Activated T-cell treated with anti-CD3 and anti-CD28 coated beads, Interleukin-2, amount 50 U/mL, for 4 hours (primary cell): ENCODE results near the gene CDCA5. TPM values are rescaled to one million over a fixed set of nuclear protein-coding genes. Genes with fewer than 3 reads are reported as not detected.

ENCODE experiments used
- ATAC-seq, 2 donors: fragments of 200-7000 bp; cut with Tn5 transposase; one replicate each; pipeline ENCODE4 v1.10.0; 2021
- DNase-seq: peaks from one replicate; pipeline ENCODE4 v3.0.0-alpha.2; 2020
- H3K27me3 Mint-ChIP-seq: one replicate; pipeline ENCODE4 v1.8.0; 2021; ENCODE audit warnings: low read depth, mixed read lengths
- H3K36me3 Mint-ChIP-seq: one replicate; pipeline ENCODE4 v1.8.0; 2022; ENCODE audit warnings: mixed read lengths; ENCODE audit not compliant: insufficient read depth
- H3K4me1 Mint-ChIP-seq: one replicate; pipeline ENCODE4 v1.8.0; 2021; ENCODE audit warnings: low read depth, mixed read lengths
- H3K4me3 Mint-ChIP-seq: one replicate; pipeline ENCODE4 v1.8.0; 2021; ENCODE audit warnings: mild to moderate bottlenecking, moderate library complexity, mixed read lengths
- H3K9me3 Mint-ChIP-seq: one replicate; pipeline ENCODE4 v1.8.0; 2021; ENCODE audit warnings: mixed read lengths
- total RNA-seq, 3 donors: library from RNA; stranded (reverse); gene quantifications; one replicate each; pipeline ENCODE4 v1.2.1, GENCODE V29; 2021

The CDCA5 gene
- total RNA-seq, 3 donors from 2014 or later, result 26.4 to 37.1 (median 35.1) TPM

DNA sequence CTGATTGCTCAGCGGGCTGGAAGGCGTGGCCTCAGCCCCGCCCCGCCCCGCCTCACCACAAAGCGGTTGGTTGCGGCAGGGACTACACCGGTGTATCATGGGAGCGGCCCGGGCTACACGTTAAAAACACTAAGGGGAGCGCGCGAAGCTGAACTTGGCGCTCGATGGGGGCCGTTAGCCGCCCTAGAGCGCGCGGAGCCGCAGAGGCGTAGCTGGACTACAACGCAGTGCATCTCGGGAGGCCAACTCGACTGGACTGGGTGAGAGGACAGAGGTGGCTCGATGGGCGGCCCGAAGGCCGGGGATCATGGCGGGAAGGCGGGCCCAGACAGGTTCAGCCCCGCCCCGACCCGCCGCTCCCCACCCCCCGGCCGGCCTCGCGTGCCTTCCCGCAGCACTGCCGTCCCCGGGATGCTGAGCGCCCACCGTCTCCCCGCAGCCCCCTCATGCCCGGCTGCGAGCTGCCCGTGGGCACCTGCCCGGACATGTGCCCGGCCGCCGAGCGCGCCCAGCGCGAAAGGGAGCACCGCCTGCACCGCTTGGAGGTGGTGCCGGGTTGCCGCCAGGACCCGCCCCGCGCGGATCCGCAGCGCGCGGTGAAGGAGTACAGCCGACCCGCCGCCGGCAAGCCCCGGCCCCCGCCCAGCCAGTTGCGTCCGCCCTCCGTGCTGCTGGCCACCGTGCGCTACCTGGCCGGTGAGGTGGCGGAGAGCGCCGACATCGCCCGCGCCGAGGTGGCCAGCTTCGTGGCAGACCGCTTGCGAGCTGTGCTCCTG lies 42.8 kb downstream of the CDCA5 start, which contains the start of gene SAC3D1:
SAC3D1 (plus strand) TSS at position 364 of the 776 bp plus-strand sequence; CDS start at position 447, 83 bp downstream.
- peaks cover 8% of the 10 kb centered on the region for H3K4me1 Mint-ChIP-seq
- H3K9me3 Mint-ChIP-seq, result no peaks in the 10 kb centered on the region
- peak within 1 kb of the TSS; percentile 90 for H3K4me3 Mint-ChIP-seq
- no peaks in the 10 kb centered on the region for H3K27me3 Mint-ChIP-seq
- peaks cover 4% of the 10 kb centered on the region for H3K36me3 Mint-ChIP-seq
- DNase-seq (peak; percentile 76), ATAC-seq (peak; percentile 93 to 95)

DNA sequence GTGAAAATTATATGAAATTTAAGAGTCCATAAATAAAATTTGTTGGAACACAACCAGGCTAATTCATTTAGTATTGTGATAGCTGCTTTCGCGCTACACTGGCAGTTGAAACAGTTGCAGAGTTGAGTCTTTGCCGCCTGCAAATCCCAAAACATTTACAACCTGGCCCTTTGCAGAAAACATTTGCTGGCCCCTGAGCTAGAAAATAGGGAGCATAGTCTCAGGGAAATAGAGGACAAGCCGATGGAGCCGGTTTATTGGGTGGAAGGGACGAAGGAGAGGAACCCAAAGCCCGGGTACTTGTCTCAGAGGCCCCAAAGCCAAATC lies 43.4 kb downstream of the CDCA5 start:
- Mint-ChIP-seq H3K4me1 (peaks cover 8% of the 10 kb centered on the region), H3K4me3 (peak overlapping the region; percentile 90), H3K9me3 (no peaks in the 10 kb centered on the region), H3K27me3 (no peaks in the 10 kb centered on the region), H3K36me3 (peaks cover 4% of the 10 kb centered on the region)
- DNase-seq, result no peak
- no peak for ATAC-seq

DNA sequence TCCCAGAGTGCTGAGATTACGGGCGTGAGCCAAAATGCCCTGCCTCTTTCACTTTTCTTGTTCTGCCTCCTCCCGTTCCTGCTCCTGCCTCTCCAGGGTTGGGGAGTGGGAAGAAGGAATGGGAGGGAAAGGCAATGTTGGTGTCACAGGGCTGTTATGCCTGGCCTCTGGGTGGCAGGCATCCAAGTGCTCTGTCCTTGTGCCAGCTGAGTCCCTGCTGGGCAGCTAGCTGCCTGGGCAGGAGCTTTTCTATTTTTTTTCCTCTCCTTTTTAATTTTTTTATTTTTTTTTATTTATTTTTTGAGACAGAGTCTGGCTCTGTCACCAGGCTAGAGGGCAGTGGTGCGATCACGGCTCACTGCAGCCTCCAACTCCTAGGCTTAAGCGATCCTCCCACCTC lies 46.9 kb downstream of the CDCA5 start:
- ATAC-seq, result no peak
- Mint-ChIP-seq H3K4me3 (no peak overlapping the region), H3K9me3 (no peaks in the 10 kb centered on the region), H3K36me3 (no peaks in the 10 kb centered on the region), H3K27me3 (no peaks in the 10 kb centered on the region), H3K4me1 (peaks cover 4% of the 10 kb centered on the region)
- no peak for DNase-seq

DNA sequence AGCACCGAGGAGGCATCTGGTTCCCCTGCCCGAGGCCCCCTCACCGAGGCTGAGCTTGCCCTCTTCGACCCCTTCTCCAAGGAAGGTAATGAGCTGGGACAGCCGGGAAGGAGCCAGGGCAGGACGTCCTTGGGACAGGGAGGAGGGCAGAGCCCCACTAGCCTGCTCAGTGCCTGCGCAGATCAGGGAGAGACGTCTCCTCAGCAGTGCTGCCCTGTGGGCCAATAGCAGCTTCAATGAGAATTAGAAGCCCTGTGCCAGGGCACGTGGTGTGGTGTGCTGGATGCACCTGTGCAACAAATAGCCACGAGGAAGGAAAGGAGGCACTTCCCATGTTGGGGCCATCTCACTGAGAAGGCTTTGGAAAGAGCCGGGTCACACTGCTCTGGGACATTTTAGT lies 48.3 kb downstream of the CDCA5 start:
- Mint-ChIP-seq H3K4me1 (peaks cover 1% of the 10 kb centered on the region), H3K27me3 (no peaks in the 10 kb centered on the region), H3K4me3 (no peak overlapping the region), H3K36me3 (no peaks in the 10 kb centered on the region), H3K9me3 (no peaks in the 10 kb centered on the region)
- DNase-seq (no peak), ATAC-seq (no peak)

DNA sequence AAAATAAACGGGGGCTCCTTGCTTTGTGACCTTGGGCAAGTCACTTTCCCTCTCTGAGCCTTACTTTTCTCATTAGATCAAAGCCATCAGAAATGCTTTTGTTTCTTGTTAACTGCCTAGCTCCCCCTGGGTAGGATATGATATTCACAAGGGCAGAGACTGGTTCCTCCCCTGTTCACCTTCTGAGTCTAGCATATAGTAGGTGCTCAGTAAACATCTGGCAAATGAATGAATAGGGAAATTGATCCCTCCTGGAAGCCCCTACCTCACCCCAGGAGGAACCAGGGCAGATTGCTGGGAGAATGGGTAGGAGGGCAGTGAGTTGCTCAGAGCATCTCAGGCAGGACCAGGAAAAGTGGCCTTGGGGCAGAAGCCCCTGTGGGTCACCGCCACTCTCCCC lies 49.4 kb downstream of the CDCA5 start:
- DNase-seq, result no peak
- no peaks in the 10 kb centered on the region for H3K9me3 Mint-ChIP-seq
- H3K36me3 Mint-ChIP-seq, result no peaks in the 10 kb centered on the region
- H3K4me3 Mint-ChIP-seq, result no peak overlapping the region
- no peak for ATAC-seq
- H3K27me3 Mint-ChIP-seq, result no peaks in the 10 kb centered on the region
- no peaks in the 10 kb centered on the region for H3K4me1 Mint-ChIP-seq

DNA sequence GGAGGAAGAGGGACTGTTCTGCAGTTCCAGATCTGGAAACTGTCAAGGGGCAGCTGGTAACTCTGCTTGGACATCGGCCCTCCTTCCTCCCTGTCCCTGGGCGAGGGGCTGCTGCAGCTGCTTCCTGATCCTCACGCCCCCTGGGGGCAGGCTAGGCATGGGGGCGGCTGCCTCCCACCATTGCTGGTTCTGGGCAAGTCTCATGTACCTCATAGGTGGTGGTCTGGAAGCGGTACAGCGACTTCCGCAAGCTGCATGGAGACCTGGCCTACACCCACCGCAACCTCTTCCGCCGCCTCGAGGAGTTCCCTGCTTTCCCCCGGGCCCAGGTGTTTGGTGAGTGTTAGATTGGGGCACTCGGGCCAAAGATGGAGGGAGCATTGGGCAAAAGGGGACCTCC lies 51.6 kb downstream of the CDCA5 start:
- no peak for ATAC-seq

More for the DNA sequence above, 51.6 kb downstream of the CDCA5 start:
- Mint-ChIP-seq H3K4me1 (peaks cover 9% of the 10 kb centered on the region), H3K4me3 (no peak overlapping the region), H3K9me3 (no peaks in the 10 kb centered on the region), H3K27me3 (no peaks in the 10 kb centered on the region), H3K36me3 (no peaks in the 10 kb centered on the region)
- no peak for DNase-seq

Other genes starting within 250 kb of the CDCA5 start
- gene CDC42BPG, start 239.4 kb downstream of the CDCA5 start, total RNA-seq, result under 1 TPM; 0.13 to 0.33 (median 0.18) TPM
- gene EHD1, start 205.4 kb downstream of the CDCA5 start, total RNA-seq, result 100 to 1,000 TPM in 2 of 3 donors, 10 to 100 TPM in 1; 86.3 to 121 (median 108) TPM
- gene ATG2A, start 166.8 kb downstream of the CDCA5 start, total RNA-seq, result 10 to 100 TPM; 20.6 to 24.1 (median 21.7) TPM
- gene PPP2R5B, start 159.4 kb downstream of the CDCA5 start, total RNA-seq, result 1 to 10 TPM; 6.9 to 8.2 (median 7.9) TPM
- gene GPHA2, start 148.1 kb downstream of the CDCA5 start, total RNA-seq, result not detected
- gene MAJIN, start 111.9 kb downstream of the CDCA5 start, total RNA-seq, result not detected
- gene BATF2, start 87.1 kb downstream of the CDCA5 start, total RNA-seq, result under 1 TPM in 1 of 3 donors, not detected in 2; 0.33 TPM
- gene ARL2, start 69.9 kb downstream of the CDCA5 start, total RNA-seq, result 100 to 1,000 TPM in 2 of 3 donors, 10 to 100 TPM in 1; 84.9 to 104 (median 104) TPM
- 10 to 100 TPM; 11.5 to 13.5 (median 12.5) TPM for gene SNX15, start 56.6 kb downstream of the CDCA5 start, total RNA-seq
- 10 to 100 TPM; 12.5 to 19.1 (median 15.2) TPM for gene SAC3D1, start 42.8 kb downstream of the CDCA5 start, total RNA-seq
- gene NAALADL1, start 25.5 kb downstream of the CDCA5 start, total RNA-seq, result 1 to 10 TPM; 5.4 to 8.2 (median 7.7) TPM
- gene ZFPL1, start 182 bp upstream of the CDCA5 start, total RNA-seq, result 10 to 100 TPM; 36.5 to 37.1 (median 36.6) TPM
- gene VPS51, start 12.2 kb upstream of the CDCA5 start, total RNA-seq, result 100 to 1,000 TPM; 161 to 165 (median 161) TPM
- 10 to 100 TPM; 18.4 to 19.4 (median 18.7) TPM for gene TM7SF2, start 27.8 kb upstream of the CDCA5 start, total RNA-seq
- gene ZNHIT2, start 33.7 kb upstream of the CDCA5 start, total RNA-seq, result 10 to 100 TPM; 25.9 to 28.1 (median 26.2) TPM
- 1,000 to 10,000 TPM; 1,673 to 1,831 (median 1,724) TPM for gene FAU, start 38.1 kb upstream of the CDCA5 start, total RNA-seq
- 100 to 1,000 TPM; 102 to 110 (median 104) TPM for gene MRPL49, start 38.3 kb upstream of the CDCA5 start, total RNA-seq
- 10 to 100 TPM; 36.8 to 51.5 (median 47.2) TPM for gene SYVN1, start 50.5 kb upstream of the CDCA5 start, total RNA-seq
- gene SPDYC, start 86.2 kb upstream of the CDCA5 start, total RNA-seq, result not detected
- gene CAPN1, start 97.9 kb upstream of the CDCA5 start, total RNA-seq, result 10 to 100 TPM; 65.5 to 86.2 (median 81.9) TPM
- 10 to 100 TPM; 49.2 to 64.7 (median 57.6) TPM for gene POLA2, start 177.9 kb upstream of the CDCA5 start, total RNA-seq
- gene CDC42EP2, start 230.8 kb upstream of the CDCA5 start, total RNA-seq, result 1 to 10 TPM; 1.3 to 1.9 (median 1.6) TPM
- 10 to 100 TPM; 56.7 to 59.1 (median 58.0) TPM for gene DPF2, start 249.8 kb upstream of the CDCA5 start, total RNA-seq